Measurements from ENCODE around the gene USF1. TPM values are rescaled to one million over a fixed set of nuclear protein-coding genes. Genes with fewer than 3 reads are reported as not detected.
A peak's percentile ranks its signal among the peaks of the same experiment; 100 is the strongest.

The USF1 gene
- polyA plus RNA-seq, 1 of the 3 experiments (the other 2 are of a cell fraction) = 43.1 TPM

GRCh38 chr1:161092621-161093028 lies 46.8 kb upstream of the USF1 start:
- Histone ChIP-seq H3F3A (replicated peaks; ENCODE audit: insufficient read depth) (peaks cover 1% of the 10 kb centered on the region), H3K4me2 (peak overlapping the region; percentile 45), H3K27ac (ENCODE audit: low read depth in 2 of 2, low read length in 1 of 2) (no peak overlapping the region), H3K4me3 (ENCODE audit: low read depth in 2 of 2, low read length in 1 of 2) (no peak overlapping the region), H3K9ac (no peak overlapping the region), H3K9me2 (no peaks in the 10 kb centered on the region), H3K36me3 (replicated peaks in 1 of 2; ENCODE audit: control insufficient read depth in 1 of 2, insufficient read depth in 2 of 2, low read length in 1 of 2) (no peaks in the 10 kb centered on the region), H3K79me2 (ENCODE audit: insufficient read depth) (no peaks in the 10 kb centered on the region), H2AFZ (ENCODE audit: low read depth) (no peak overlapping the region), H3K4me1 (ENCODE audit: control insufficient read depth in 1 of 2, insufficient read depth in 2 of 2, low read depth in 1 of 2, low read length in 1 of 2) (0 out of 4 replicates have a peak, but pooled peaks cover 0 to 6% of the 10 kb centered on the region in 2 experiments), H3K27me3 (ENCODE audit: insufficient read depth) (no peaks in the 10 kb centered on the region), H4K20me1 (ENCODE audit: insufficient read depth) (no peaks in the 10 kb centered on the region), H3K9me3 (no peaks in the 10 kb centered on the region)
- TF ChIP-seq JUND (IDR thresholded peaks at IDR 0.05) (no peak), POLR2AphosphoS5 (IDR thresholded peaks at IDR 0.05; ENCODE audit: low read depth, low read length) (no peak), RXRA (IDR thresholded peaks at IDR 0.05; ENCODE audit: borderline replicate concordance, low read depth) (no peak; the same call in 1 of the 2 replicates)
- CTCF ChIA-PET = interaction anchor here (0.6 to 8.2 kb wide), 6 partner anchors 14 to 841 kb away, joined by 3 to 198 read pairs (median 3); partner anchors contain the start of genes ARHGAP30, NECTIN4 and PPOX
- WGBS (ENCODE audit: low lambda C conversion rate) = 50% methylated on average over 3 of the region's 3 CpGs
- POLR2A ChIA-PET = no interaction called here
- DNase-seq = peak; percentile 11

DNA sequence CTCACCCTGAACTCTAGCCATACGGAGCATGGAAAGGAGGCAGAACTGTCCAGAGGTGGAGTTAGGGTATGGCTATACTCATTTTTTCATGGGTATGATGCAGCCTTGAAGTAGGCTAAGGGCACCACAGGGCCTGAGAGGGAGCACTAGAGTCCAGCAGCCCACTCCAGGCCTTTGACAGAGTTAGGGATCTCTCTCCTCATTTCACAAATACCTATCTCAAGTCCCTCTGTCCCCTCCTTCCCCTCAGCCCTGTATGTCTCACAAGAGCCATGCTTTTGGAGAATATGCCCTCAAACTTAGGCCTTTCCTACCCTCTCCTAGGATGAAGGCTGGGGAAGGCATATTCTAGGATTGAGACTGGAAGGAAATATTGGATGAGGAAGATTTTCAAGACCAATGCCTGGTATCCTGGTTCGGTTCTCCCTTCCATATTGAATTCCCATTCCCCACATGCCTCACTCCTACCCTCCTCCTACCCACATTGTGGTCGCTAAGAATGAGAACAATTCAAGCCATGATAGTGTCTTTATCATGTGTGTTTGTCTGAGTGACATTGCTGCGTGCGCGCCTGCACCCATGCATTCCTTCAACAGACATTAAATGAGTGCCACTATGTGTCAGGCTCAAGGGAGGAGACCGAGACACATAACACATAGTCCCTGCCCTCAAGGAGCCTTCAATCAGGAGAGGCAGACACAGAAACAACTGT lies 46.2 kb upstream of the USF1 start:
- no peak for DNase-seq
- H3F3A ChIP-seq (replicated peaks; ENCODE audit: insufficient read depth) = no peaks in the 10 kb centered on the region
- no peaks in the 10 kb centered on the region for H3K36me3 ChIP-seq (replicated peaks in 1 of 2; ENCODE audit: control insufficient read depth in 1 of 2, insufficient read depth in 2 of 2, low read length in 1 of 2)
- TF ChIP-seq FOXM1 (IDR thresholded peaks at IDR 0.05; ENCODE audit: low read depth) = no peak
- TF ChIP-seq USF2 (IDR thresholded peaks at IDR 0.05; ENCODE audit: borderline replicate concordance, low read depth, low read length) = no peak
- no peak for TF ChIP-seq TAF1 (IDR thresholded peaks at IDR 0.05; ENCODE audit: borderline replicate concordance, low read depth, low read length)
- TF ChIP-seq FOXJ3 (CRISPR knock-in tag; IDR thresholded peaks at IDR 0.05) = no peak
- no peak for TF ChIP-seq MEF2A (IDR thresholded peaks at IDR 0.05; ENCODE audit: borderline replicate concordance, low read depth)
- no peak for TF ChIP-seq GATA2 (CRISPR knock-in tag; IDR thresholded peaks at IDR 0.05)
- no peak for TF ChIP-seq SMC3 (IDR thresholded peaks at IDR 0.05; ENCODE audit: low read depth, low read length)
- no peak for TF ChIP-seq NFIC (IDR thresholded peaks at IDR 0.05; ENCODE audit: borderline replicate concordance)
- TF ChIP-seq ELF1 (IDR thresholded peaks at IDR 0.05) = no peak
- TF ChIP-seq, protein P1, sequence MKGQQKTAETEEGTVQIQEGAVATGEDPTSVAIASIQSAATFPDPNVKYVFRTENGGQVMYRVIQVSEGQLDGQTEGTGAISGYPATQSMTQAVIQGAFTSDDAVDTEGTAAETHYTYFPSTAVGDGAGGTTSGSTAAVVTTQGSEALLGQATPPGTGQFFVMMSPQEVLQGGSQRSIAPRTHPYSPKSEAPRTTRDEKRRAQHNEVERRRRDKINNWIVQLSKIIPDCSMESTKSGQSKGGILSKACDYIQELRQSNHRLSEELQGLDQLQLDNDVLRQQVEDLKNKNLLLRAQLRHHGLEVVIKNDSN (IDR thresholded peaks at IDR 0.05; ENCODE audit: borderline replicate concordance, low read depth) = no peak
- TF ChIP-seq MXI1 (IDR thresholded peaks at IDR 0.05; ENCODE audit: low read depth, low read length) = no peak
- ChIA-PET CTCF (interaction anchor here (1.3 to 8.2 kb wide), 4 partner anchors 14 to 102 kb away, joined by 3 to 198 read pairs (median 3); partner anchors contain the start of genes ARHGAP30, NECTIN4 and PPOX), POLR2A (no interaction called here)
- no peak overlapping the region for H3K4me3 ChIP-seq (ENCODE audit: low read depth in 2 of 2, low read length in 1 of 2)
- no peaks in the 10 kb centered on the region for H3K79me2 ChIP-seq (ENCODE audit: insufficient read depth)
- no peak overlapping the region for H3K27ac ChIP-seq (ENCODE audit: low read depth in 2 of 2, low read length in 1 of 2)
- H3K4me1 ChIP-seq (ENCODE audit: control insufficient read depth in 1 of 2, insufficient read depth in 2 of 2, low read depth in 1 of 2, low read length in 1 of 2) = 0 out of 4 replicates have a peak, but pooled peaks cover 0 to 6% of the 10 kb centered on the region in 2 experiments
- H3K9ac ChIP-seq = no peak overlapping the region
- no peak overlapping the region for H3K4me2 ChIP-seq
- H2AFZ ChIP-seq (ENCODE audit: low read depth) = no peak overlapping the region
- H3K9me3 ChIP-seq = no peaks in the 10 kb centered on the region
- no peaks in the 10 kb centered on the region for H3K27me3 ChIP-seq (ENCODE audit: insufficient read depth)
- H4K20me1 ChIP-seq (ENCODE audit: insufficient read depth) = no peaks in the 10 kb centered on the region
- H3K9me2 ChIP-seq = no peaks in the 10 kb centered on the region
- WGBS (ENCODE audit: low lambda C conversion rate) = 79% methylated on average over 6 of the region's 7 CpGs
